Kidney (tissue), 14 donors: ENCODE measurements around the gene PDE4D. TPM values are rescaled to one million over a fixed set of nuclear protein-coding genes. Genes with fewer than 3 reads are reported as not detected.

ENCODE experiments used
- DNase-seq, 5 donors: peaks; one replicate each; pipeline ENCODE4 v3.0.0-alpha.2; 2013 to 2020
- FAIRE-seq: peaks from 2 replicates; lab custom pipeline; 2012; peaks lifted over from hg19 to GRCh38; lab: Jason Lieb, UNC
- H3K27ac ChIP-seq, 2 donors: one replicate each; pipeline ENCODE4 v1.7.0; 2013; ENCODE audit warnings: low read depth in 2 of 2, low read length in 2 of 2, inconsistent platforms in 1 of 2
- H3K27me3 ChIP-seq: one replicate; pipeline ENCODE4 v1.7.1; 2013; ENCODE audit warnings: low read length, inconsistent platforms; ENCODE audit not compliant: control insufficient read depth, insufficient read depth
- H3K36me3 ChIP-seq, 3 donors: one replicate each; pipeline versions ENCODE4 v1.7.0 to v1.7.1; 2013; ENCODE audit warnings: low read length in 3 of 3, control low read depth in 1 of 3, inconsistent platforms in 1 of 3; ENCODE audit not compliant: insufficient read depth in 3 of 3, control insufficient read depth in 2 of 3
- H3K4me1 ChIP-seq, 3 donors: one replicate each; pipeline versions ENCODE4 v1.7.0 to v1.7.1; 2013; ENCODE audit warnings: low read length in 3 of 3, inconsistent platforms in 1 of 3, low read depth in 1 of 3; ENCODE audit not compliant: control insufficient read depth in 2 of 3, insufficient read depth in 2 of 3
- H3K4me3 ChIP-seq, 3 donors: one replicate each; pipeline versions ENCODE4 v1.7.0 to v1.8.1; 2013; ENCODE audit warnings: low read length in 3 of 3, control low read depth in 1 of 3, inconsistent platforms in 1 of 3
- H3K9ac ChIP-seq, 3 donors: one replicate each; pipeline versions ENCODE4 v1.7.0 to v1.7.1; 2013; ENCODE audit warnings: low read length in 3 of 3, control low read depth in 1 of 3, inconsistent platforms in 1 of 3
- H3K9me3 ChIP-seq, 3 donors: one replicate each; pipeline versions ENCODE4 v1.7.0 to v1.7.1; 2013; ENCODE audit warnings: low read length in 3 of 3, control low read depth in 1 of 3, inconsistent platforms in 1 of 3; ENCODE audit not compliant: control insufficient read depth in 2 of 3, insufficient read depth in 1 of 3
- CTCF ChIP-seq: IDR thresholded peaks from 3 replicates; pipeline ENCODE4 v1.5.1; 2012; ENCODE audit warnings: mild to moderate bottlenecking, moderate library complexity, borderline replicate concordance; ENCODE audit not compliant: insufficient read depth; ENCODE audit errors: extremely low read depth
- intact Hi-C: fragments of 100-400 bp; cut with DNase I; formaldehyde crosslinking; loops from one replicate; pipeline ENCODE4 v1.11.1; 2022
- polyA plus RNA-seq: library from polyadenylated mRNA; stranded (reverse); fragments of 350-450 nt; fragmentation: Illumina TruSeq; extraction: RNeasy Lipid Tissue Mini Kit (QIAGEN cat#74804); gene quantifications from one replicate; pipeline ENCODE4 v1.2.3, GENCODE V29; 2014; ENCODE audit warnings: low read depth, low replicate concordance; ENCODE audit not compliant: insufficient read depth
- total RNA-seq: library from RNA; stranded (reverse); fragmentation: NEBNext Ultra II Directional; extraction: Animal tissue kit (Norgen Biotek cat#: 25700); gene quantifications from one replicate; pipeline ENCODE4 v1.2.1, GENCODE V29; 2021
- donor health status: control.
- donor health status: control.
- donor health status: control.
- donor health status: control.
- donor health status: control.
- donor health status: DM: yes; HTN: yes; CAD: no.
- donor health status: Normal renal cell carcinoma (clear cell type).

PDE4D gene
- total and polyA plus RNA-seq, 2 donors from 2014 or later, result 9.2 to 78.9 TPM

DNA sequence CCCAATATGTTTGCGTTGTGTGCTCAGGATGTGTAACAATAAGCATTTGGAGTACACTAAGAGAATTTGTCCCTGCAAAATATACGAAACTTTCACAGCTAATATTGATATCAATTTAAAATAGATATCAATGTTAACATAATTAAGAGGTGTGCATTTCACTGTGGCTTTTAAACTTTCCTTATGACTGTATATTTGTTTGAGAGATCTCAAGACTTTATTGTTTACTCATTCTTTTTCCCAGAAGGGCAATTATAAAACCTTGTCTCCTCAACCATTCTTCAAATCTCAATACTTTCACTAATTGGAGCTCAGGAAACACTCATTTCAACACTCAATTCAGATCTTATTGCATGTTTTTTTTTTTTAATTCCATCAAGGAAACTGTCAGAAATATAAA, 241.1 kb downstream of the PDE4D start:
- intact Hi-C loops, result no loop called here
- H3K9me3 ChIP-seq, result no peaks in the 10 kb centered on the region
- FAIRE-seq (no peak), DNase-seq (no peak)
- H3K4me1 ChIP-seq, result peaks cover 0 to 6% (median 0%) of the 10 kb centered on the region in 3 donors
- H3K4me3 ChIP-seq, result no peak overlapping the region
- H3K27me3 ChIP-seq, result no peaks in the 10 kb centered on the region
- H3K9ac ChIP-seq, result no peak overlapping the region
- H3K36me3 ChIP-seq, result no peaks in the 10 kb centered on the region
- H3K27ac ChIP-seq, result no peak overlapping the region
- no peak for TF ChIP-seq CTCF

- TF ChIP-seq CTCF, result no peak
- FAIRE-seq (no peak), DNase-seq (peak in 1 of 5 donors; percentile 39)
- peak overlapping the region in 1 of 2 donors; percentile 45 for H3K27ac ChIP-seq
- no peaks in the 10 kb centered on the region for H3K36me3 ChIP-seq
- H3K9ac ChIP-seq, result no peak overlapping the region
- H3K27me3 ChIP-seq, result no peaks in the 10 kb centered on the region
- no peaks in the 10 kb centered on the region for H3K9me3 ChIP-seq
- H3K4me1 ChIP-seq, result peaks cover 0 to 6% (median 0%) of the 10 kb centered on the region in 3 donors
- intact Hi-C loops, result no loop called here
- no peak overlapping the region for H3K4me3 ChIP-seq
Measured at GRCh38 chr5:59648949-59649921, 244.3 kb downstream of the PDE4D start.

DNA sequence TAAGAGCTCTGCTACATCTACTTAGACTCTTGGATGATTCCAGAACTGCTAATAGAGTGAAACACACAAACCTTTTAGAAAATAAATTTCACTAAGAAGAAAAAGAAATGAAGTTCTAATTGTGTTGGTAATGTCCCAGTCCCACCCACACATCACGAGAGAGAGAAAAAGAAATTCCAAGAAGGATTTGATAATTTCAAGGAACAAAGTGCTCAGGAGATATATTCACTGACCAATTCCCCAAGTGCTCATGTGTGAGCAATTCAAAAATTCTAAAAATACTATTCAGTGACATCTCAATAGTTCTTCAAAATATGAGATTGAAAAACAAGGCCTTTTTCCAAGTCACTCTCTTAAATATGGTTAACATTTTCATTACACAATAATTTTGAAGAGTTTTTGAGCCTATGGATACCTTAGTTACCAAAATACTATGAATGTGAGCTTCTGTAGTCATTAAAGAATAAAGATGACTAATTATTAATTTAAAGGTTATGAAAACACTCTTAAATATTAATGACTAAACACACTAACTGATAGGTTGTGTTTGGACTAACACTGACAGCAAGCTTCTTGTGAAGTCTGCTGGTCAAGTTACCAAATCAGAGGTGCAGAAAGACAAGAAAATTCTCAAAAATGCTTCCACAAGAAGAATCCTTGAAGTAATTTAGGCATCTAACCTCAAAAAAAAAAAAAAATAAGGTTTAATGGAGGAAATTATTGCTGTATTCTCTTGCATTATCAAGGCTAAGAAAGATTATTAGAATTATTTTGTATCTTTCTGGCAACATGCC, 245.3 kb downstream of the PDE4D start:
- H3K27ac ChIP-seq, result no peak overlapping the region
- H3K9me3 ChIP-seq, result no peaks in the 10 kb centered on the region
- intact Hi-C loops, result no loop called here
- no peak for TF ChIP-seq CTCF
- H3K9ac ChIP-seq, result no peak overlapping the region
- no peaks in the 10 kb centered on the region for H3K36me3 ChIP-seq
- DNase-seq (no peak), FAIRE-seq (no peak)
- no peak overlapping the region for H3K4me3 ChIP-seq
- H3K27me3 ChIP-seq, result no peaks in the 10 kb centered on the region
- peaks cover 0 to 6% (median 0%) of the 10 kb centered on the region in 3 donors for H3K4me1 ChIP-seq
